BJ (cell line): ENCODE results near the gene SERPINE2. TPM values are rescaled to one million over a fixed set of nuclear protein-coding genes. Genes with fewer than 3 reads are reported as not detected.

Source experiments
- CTCF ChIA-PET: fragments of 350-600 bp; formaldehyde crosslinking; extraction: SDS; loops from one replicate; lab custom pipeline; 2021; ENCODE audit warnings: antibody characterized with exemption, inconsistent platforms; lab: Yijun Ruan, JAX
- POLR2A ChIA-PET: fragments of 300-600 bp; sonication (Branson Sonifier 250); formaldehyde crosslinking; extraction: SDS; loops from one replicate; lab custom pipeline; 2021; ENCODE audit warnings: antibody characterized with exemption; lab: Charles Lee
- DNase-seq: peaks from one replicate; pipeline ENCODE4 v3.0.0-alpha.2; 2011; ENCODE audit warnings: low read depth
- H3K27me3 ChIP-seq: 2 replicates; pipeline ENCODE4 v1.6.0; 2011; ENCODE audit warnings: low read length; ENCODE audit not compliant: control insufficient read depth, insufficient read depth
- H3K36me3 ChIP-seq: 2 replicates; pipeline ENCODE4 v1.5.1; 2011; ENCODE audit warnings: low read length; ENCODE audit not compliant: control insufficient read depth, insufficient read depth
- H3K4me3 ChIP-seq: 2 replicates; pipeline ENCODE4 v1.5.1; 2011; ENCODE audit warnings: low read depth, mild to moderate bottlenecking, control low read depth, low read length
- polyA plus RNA-seq: library from polyadenylated mRNA; depleted of rRNA; stranded (reverse); fragments of >200 nt; gene quantifications from 2 replicates; pipeline ENCODE4 v1.2.3, GENCODE V29; 2011
- TF ChIP-seq, protein P1 (sequence below): IDR thresholded peaks from 2 replicates; pipeline ENCODE4 v1.5.1; 2011; ENCODE audit warnings: low read depth, mild to moderate bottlenecking, control low read depth, inconsistent platforms, low read length, moderate library complexity; ENCODE audit not compliant: insufficient read depth

Gene SERPINE2
- polyA plus RNA-seq, 1 experiment, result 750 TPM

DNA sequence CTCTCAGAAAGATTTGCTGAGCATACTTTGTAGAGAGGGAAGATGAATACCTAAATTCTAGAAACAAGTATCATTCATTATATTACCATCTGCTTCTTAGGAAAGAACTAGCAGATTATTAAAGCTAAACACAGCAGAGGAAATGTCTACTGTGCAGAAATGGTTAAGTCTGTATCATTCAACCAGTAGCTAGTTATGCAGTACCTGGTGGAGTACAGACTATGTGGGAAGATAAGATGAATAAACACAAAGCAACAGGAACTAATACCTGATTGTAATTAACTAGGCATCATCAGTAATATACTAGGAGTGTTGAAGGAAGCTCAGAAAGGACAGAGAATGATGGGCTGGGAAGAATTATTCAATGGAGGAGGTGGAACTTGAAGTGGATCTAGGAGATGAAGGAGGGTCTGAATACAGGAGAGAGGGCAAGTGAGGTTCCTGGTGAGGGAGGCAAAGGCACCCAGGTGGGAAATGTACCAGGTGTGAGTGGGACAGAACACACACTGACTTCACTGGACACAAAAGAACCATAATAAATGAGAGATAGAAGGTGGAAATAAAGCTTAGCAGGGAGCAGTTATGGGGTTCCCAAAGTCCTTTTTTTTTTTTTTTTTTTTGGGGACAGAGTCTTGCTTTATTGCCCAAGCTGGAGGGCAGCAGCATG is 103.5 kb downstream of the SERPINE2 start:
- Histone ChIP-seq H3K36me3 (0 out of 2 replicates have a peak, but pooled peaks cover 1% of the 10 kb centered on the region), H3K27me3 (no peaks in the 10 kb centered on the region), H3K4me3 (no peak overlapping the region)
- TF ChIP-seq, protein P1, sequence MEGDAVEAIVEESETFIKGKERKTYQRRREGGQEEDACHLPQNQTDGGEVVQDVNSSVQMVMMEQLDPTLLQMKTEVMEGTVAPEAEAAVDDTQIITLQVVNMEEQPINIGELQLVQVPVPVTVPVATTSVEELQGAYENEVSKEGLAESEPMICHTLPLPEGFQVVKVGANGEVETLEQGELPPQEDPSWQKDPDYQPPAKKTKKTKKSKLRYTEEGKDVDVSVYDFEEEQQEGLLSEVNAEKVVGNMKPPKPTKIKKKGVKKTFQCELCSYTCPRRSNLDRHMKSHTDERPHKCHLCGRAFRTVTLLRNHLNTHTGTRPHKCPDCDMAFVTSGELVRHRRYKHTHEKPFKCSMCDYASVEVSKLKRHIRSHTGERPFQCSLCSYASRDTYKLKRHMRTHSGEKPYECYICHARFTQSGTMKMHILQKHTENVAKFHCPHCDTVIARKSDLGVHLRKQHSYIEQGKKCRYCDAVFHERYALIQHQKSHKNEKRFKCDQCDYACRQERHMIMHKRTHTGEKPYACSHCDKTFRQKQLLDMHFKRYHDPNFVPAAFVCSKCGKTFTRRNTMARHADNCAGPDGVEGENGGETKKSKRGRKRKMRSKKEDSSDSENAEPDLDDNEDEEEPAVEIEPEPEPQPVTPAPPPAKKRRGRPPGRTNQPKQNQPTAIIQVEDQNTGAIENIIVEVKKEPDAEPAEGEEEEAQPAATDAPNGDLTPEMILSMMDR, result no peak
- DNase-seq, result no peak
- ChIA-PET CTCF (interaction anchor here (0.6 kb wide), 1 partner anchor 1656 kb away, joined by 5 read pairs; no protein-coding TSS in a partner anchor), POLR2A (no interaction called here)

DNA sequence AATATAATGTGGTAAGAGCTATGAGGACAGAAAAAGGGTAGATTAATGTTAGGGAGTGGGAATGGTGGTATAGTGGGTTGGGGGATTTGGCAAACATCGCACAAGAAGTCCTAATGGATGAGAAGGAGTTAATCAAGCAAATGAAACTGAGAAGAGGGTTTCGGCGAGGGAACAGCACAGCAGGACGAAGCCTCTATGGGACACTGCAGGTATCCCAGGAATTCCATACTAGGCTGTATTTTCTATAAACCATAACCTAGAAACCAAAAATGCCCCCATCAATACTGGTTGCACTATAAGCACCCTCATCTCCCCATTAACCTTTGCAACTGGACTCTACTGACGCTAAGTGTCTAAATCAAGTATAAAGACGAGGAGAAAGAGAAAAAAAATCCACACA is 104.2 kb downstream of the SERPINE2 start:
- Histone ChIP-seq H3K27me3 (no peaks in the 10 kb centered on the region), H3K36me3 (0 out of 2 replicates have a peak, but pooled peaks cover 1% of the 10 kb centered on the region), H3K4me3 (no peak overlapping the region)
- CTCF ChIA-PET, result no interaction called here
- POLR2A ChIA-PET, result no interaction called here
- DNase-seq, result no peak
- TF ChIP-seq, protein P1, result no peak

DNA sequence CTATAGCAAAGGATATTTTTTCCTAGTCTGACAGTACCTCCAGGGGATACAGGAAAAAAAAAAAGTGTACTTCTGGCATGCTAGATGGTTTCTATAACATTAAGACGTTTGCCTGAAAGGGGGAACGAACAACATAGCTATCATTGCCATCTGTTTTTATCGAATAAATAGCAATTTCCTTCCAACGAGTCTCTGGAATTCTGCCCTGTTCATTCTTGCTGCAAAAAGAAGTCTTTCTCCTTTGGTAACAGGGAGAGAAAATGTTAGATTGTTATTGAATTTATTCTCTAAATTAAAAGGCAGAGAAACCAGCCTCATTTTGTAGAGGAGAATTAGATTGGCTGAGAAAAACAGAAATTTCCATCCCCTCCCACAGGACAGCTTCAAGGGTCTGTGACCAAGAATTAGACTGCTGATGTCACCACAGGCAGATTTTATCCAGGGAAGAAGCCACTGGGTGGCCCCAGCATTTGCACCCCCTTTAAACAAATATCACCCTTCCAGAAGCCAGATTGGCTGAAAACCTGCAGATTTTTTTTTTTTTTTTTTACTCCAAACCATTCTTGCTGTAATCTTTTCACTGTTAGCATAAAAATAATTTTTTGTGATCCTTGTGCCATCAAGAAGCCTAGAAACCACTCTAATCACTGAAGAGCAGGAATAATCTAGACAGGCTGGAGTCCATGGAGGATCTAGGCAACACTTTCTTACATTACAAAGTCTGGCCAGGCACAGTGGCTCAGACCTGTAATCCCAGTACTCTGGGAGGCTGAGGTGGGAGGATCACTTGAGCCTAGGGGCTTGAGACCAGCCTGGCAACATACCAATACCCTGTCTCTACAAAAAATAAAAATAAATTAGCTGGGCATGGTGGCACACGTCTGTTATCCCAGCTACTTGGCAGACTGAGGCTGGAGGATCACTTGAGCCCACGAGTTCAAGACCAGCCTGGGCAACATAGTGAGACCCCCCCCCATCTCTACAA is 106.0 kb downstream of the SERPINE2 start:
- DNase-seq, result no peak
- Histone ChIP-seq H3K27me3 (no peaks in the 10 kb centered on the region), H3K36me3 (no peaks in the 10 kb centered on the region), H3K4me3 (no peak overlapping the region)
- POLR2A ChIA-PET, result no interaction called here
- TF ChIP-seq, protein P1, result no peak
- CTCF ChIA-PET, result interaction anchor here (0.6 kb wide), 1 partner anchor 328 kb away, joined by 10 read pairs; no protein-coding TSS in a partner anchor

DNA sequence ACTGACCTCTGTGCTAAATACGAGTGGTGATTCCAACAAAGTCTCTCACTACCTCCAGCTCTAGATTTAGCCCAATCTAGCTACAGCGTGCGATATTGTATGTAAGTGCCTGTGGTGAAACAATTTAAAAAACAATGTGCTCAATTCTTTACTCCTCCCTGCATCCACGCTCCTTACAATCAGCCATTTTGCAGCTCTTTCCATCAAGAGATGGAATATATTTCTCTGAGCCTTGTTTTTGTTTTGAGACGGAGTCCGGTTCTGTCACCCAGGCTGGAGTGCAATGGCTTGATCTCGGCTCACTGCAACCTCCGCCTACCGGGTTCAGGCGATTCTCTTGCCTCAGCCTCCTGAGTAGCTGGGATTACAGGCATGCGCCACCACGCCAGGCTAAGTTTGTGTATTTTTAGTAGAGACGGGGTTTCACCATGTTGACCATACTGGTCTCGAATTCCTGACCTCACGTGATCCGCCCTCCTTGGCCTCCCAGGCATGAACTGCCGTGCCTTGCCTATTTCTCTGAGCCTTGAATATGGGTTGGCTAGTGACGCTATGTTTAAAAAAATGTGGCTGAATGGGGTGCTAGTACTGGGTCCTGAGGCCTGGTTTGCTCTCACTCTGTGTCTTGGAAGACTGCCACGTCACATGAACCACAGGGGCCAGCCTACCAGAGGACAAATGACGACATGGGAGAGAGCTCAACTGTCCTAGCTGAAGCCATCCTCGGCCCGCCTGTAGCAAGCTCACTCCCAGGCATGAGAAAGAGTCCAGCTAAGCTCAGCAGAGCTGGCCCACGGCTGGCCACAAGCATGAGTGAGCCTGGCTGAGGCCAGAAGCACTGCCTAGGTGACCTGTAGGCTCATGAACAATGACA is 108.7 kb downstream of the SERPINE2 start:
- POLR2A ChIA-PET, result no interaction called here
- no peak for DNase-seq

More for the DNA sequence above, 108.7 kb downstream of the SERPINE2 start:
- TF ChIP-seq, protein P1, result no peak
- no peak overlapping the region for H3K4me3 ChIP-seq
- H3K36me3 ChIP-seq, result no peaks in the 10 kb centered on the region
- no peaks in the 10 kb centered on the region for H3K27me3 ChIP-seq
- CTCF ChIA-PET, result no interaction called here
